IMR-90 (cell line): ENCODE measurements around the gene TM4SF1. TPM values are rescaled to one million over a fixed set of nuclear protein-coding genes. Genes with fewer than 3 reads are reported as not detected.

Experiments used
- ATAC-seq: fragments of 200-7000 bp; cut with Tn5 transposase; 2 replicates; pipeline ENCODE4 v1.9.1; 2020; ENCODE audit warnings: low read depth, mild to moderate bottlenecking, moderate library complexity
- BruUV-seq: library from RNA; stranded (reverse); fragments of 400-500 nt; replicated peaks from 2 replicates; lab custom pipeline; 2021; lab: Mats Ljungman, UMichigan
- CTCF ChIA-PET: fragments of 300-600 bp; formaldehyde crosslinking; extraction: SDS; loops from one replicate; lab custom pipeline; 2021; ENCODE audit warnings: antibody characterized with exemption; lab: Yijun Ruan, JAX
- POLR2A ChIA-PET: fragments of 300-600 bp; sonication (Branson Sonifier 250); formaldehyde crosslinking; loops from one replicate; lab custom pipeline; 2022; ENCODE audit warnings: antibody characterized with exemption; ENCODE audit not compliant: unreplicated experiment; lab: Charles Lee
- DNase-seq: peaks from one replicate; pipeline ENCODE4 v3.0.0; 2013
- H2AFZ ChIP-seq: replicated peaks from 2 replicates; pipeline ENCODE3; 2013; ENCODE audit warnings: low read length, mild to moderate bottlenecking; ENCODE audit not compliant: poor library complexity
- H2AK5ac ChIP-seq: 2 replicates; pipeline ENCODE4 v1.6.1; 2013; ENCODE audit warnings: low read depth, low read length, inconsistent platforms
- H2AK9ac ChIP-seq: replicated peaks from 2 replicates; pipeline ENCODE3; 2013; ENCODE audit warnings: mild to moderate bottlenecking, low read depth, low read length, moderate library complexity; ENCODE audit not compliant: poor library complexity
- H2BK120ac ChIP-seq: 2 replicates; pipeline ENCODE4 v1.6.1; 2013; ENCODE audit warnings: low read depth, low read length, inconsistent platforms
- H2BK15ac ChIP-seq: 3 replicates; pipeline ENCODE4 v1.6.1; 2013; ENCODE audit warnings: low read depth, low read length, inconsistent platforms
- H2BK20ac ChIP-seq: 2 replicates; pipeline ENCODE4 v1.6.1; 2013; ENCODE audit warnings: low read depth, mild to moderate bottlenecking, inconsistent platforms, low read length, moderate library complexity
- H2BK5ac ChIP-seq: 2 replicates; pipeline ENCODE4 v1.6.1; 2013; ENCODE audit warnings: mild to moderate bottlenecking, low read depth, low read length, inconsistent platforms; ENCODE audit not compliant: poor library complexity, severe bottlenecking
- H3K14ac ChIP-seq: replicated peaks from 2 replicates; pipeline ENCODE4 v1.6.1; 2013; ENCODE audit warnings: low read depth, low read length, inconsistent platforms
- H3K18ac ChIP-seq: 2 replicates; pipeline ENCODE4 v1.6.1; 2013; ENCODE audit warnings: low read depth, low read length, control low read depth
- H3K23ac ChIP-seq: 2 replicates; pipeline ENCODE4 v1.6.1; 2013; ENCODE audit warnings: low read depth, low read length, inconsistent platforms
- H3K27ac ChIP-seq: 2 replicates; pipeline ENCODE4 v1.5.1; 2013; ENCODE audit warnings: mild to moderate bottlenecking, control low read depth, low read length; ENCODE audit not compliant: insufficient read depth
- H3K27me3 ChIP-seq: 2 replicates; pipeline ENCODE4 v1.6.1; 2013; ENCODE audit warnings: low read length; ENCODE audit not compliant: control insufficient read depth, insufficient read depth
- H3K36me3 ChIP-seq: 2 replicates; pipeline ENCODE4 v1.6.1; 2013; ENCODE audit warnings: low read length, mixed read lengths; ENCODE audit not compliant: control insufficient read depth, insufficient read depth
- H3K4ac ChIP-seq: 2 replicates; pipeline ENCODE4 v1.6.1; 2013; ENCODE audit warnings: low read depth, low read length, inconsistent platforms
- H3K4me1 ChIP-seq: 2 replicates; pipeline ENCODE4 v1.6.1; 2013; ENCODE audit warnings: low read length, mixed read lengths; ENCODE audit not compliant: control insufficient read depth, insufficient read depth
- H3K4me2 ChIP-seq: 2 replicates; pipeline ENCODE4 v1.6.1; 2013; ENCODE audit warnings: low read depth, mild to moderate bottlenecking, control low read depth, low read length, moderate library complexity
- H3K4me3 ChIP-seq: 2 replicates; pipeline ENCODE4 v1.5.1; 2013; ENCODE audit warnings: low read depth, mild to moderate bottlenecking, control low read depth, low read length, moderate library complexity; ENCODE audit not compliant: insufficient read depth
- H3K56ac ChIP-seq: 2 replicates; pipeline ENCODE4 v1.6.1; 2013; ENCODE audit warnings: low read length, inconsistent platforms; ENCODE audit not compliant: insufficient read depth; ENCODE audit errors: extremely low read depth
- H3K79me1 ChIP-seq, 2 experiments: 2 replicates each; pipeline ENCODE4 v1.6.1; 2013; ENCODE audit warnings: low read length in 2 of 2, inconsistent platforms in 1 of 2, low read depth in 1 of 2
- H3K9ac ChIP-seq: 2 replicates; pipeline ENCODE4 v1.6.1; 2013; ENCODE audit warnings: low read depth, low read length, control low read depth
- H3K9me1 ChIP-seq: 2 replicates; pipeline ENCODE4 v1.6.1; 2013; ENCODE audit warnings: low read length, inconsistent platforms; ENCODE audit not compliant: insufficient read depth
- H3K9me3 ChIP-seq: 2 replicates; pipeline ENCODE4 v1.6.1; 2013; ENCODE audit warnings: low read length; ENCODE audit not compliant: control insufficient read depth, insufficient read depth
- H4K20me1 ChIP-seq: 2 replicates; pipeline ENCODE4 v1.6.1; 2013; ENCODE audit warnings: low read length, inconsistent platforms; ENCODE audit not compliant: insufficient read depth
- H4K5ac ChIP-seq: 2 replicates; pipeline ENCODE4 v1.6.1; 2013; ENCODE audit warnings: mild to moderate bottlenecking, low read depth, low read length, control low read depth
- H4K8ac ChIP-seq, 2 experiments: 2 replicates each; pipeline ENCODE4 v1.6.1; 2013; ENCODE audit warnings: low read depth in 2 of 2, low read length in 2 of 2, control low read depth in 1 of 2, inconsistent platforms in 1 of 2
- H4K91ac ChIP-seq: 2 replicates; pipeline ENCODE4 v1.6.1; 2013; ENCODE audit warnings: low read depth, low read length, inconsistent platforms; ENCODE audit not compliant: insufficient read depth
- BHLHE40 ChIP-seq: fragments of 150-350 bp; IDR thresholded peaks from 2 replicates; pipeline ENCODE4 v1.6.1; 2016; ENCODE audit warnings: mild to moderate bottlenecking, low read depth, low read length
- FOS ChIP-seq: fragments of 150-350 bp; IDR thresholded peaks from 2 replicates; pipeline ENCODE4 v1.6.1; 2016; ENCODE audit warnings: low read depth, low read length
- MAZ ChIP-seq: IDR thresholded peaks from 2 replicates; pipeline ENCODE4 v1.6.1; 2012; ENCODE audit warnings: low read depth, mild to moderate bottlenecking, low read length, improper control_type of control experiment, moderate library complexity, borderline replicate concordance
- MXI1 ChIP-seq: IDR thresholded peaks from 2 replicates; pipeline ENCODE4 v1.6.1; 2012; ENCODE audit warnings: low read depth, mild to moderate bottlenecking, low read length, moderate library complexity, borderline replicate concordance
- NFE2L2 ChIP-seq: fragments of 150-350 bp; IDR thresholded peaks from 2 replicates; pipeline ENCODE4 v1.6.1; 2016; ENCODE audit warnings: low read depth, mild to moderate bottlenecking, low read length
- POLR2A ChIP-seq: IDR thresholded peaks from 2 replicates; pipeline ENCODE4 v1.6.1; 2012; ENCODE audit warnings: mild to moderate bottlenecking, low read depth, low read length
- RAD21 ChIP-seq: IDR thresholded peaks from 2 replicates; pipeline ENCODE4 v1.6.1; 2012; ENCODE audit warnings: low read length, improper control_type of control experiment
- RCOR1 ChIP-seq: IDR thresholded peaks from 2 replicates; pipeline ENCODE4 v1.6.1; 2012; ENCODE audit warnings: mild to moderate bottlenecking, low read length, improper control_type of control experiment; ENCODE audit not compliant: insufficient replicate concordance
- RFX5 ChIP-seq: IDR thresholded peaks from 2 replicates; pipeline ENCODE4 v1.8.0; 2012; ENCODE audit warnings: low read depth, mild to moderate bottlenecking, low read length, moderate library complexity
- USF2 ChIP-seq: fragments of 150-350 bp; IDR thresholded peaks from 2 replicates; pipeline ENCODE4 v1.6.1; 2017; ENCODE audit warnings: mild to moderate bottlenecking, antibody characterized with exemption, low read length, low read depth
- WGBS, 2 experiments: methylation state at CpG; one replicate each; pipeline versions ENCODE4 v1.1.5 to v1.1.7; 2013; ENCODE audit warnings: missing lambda C conversion rate in 2 of 2; ENCODE audit not compliant: insufficient read length in 1 of 2; ENCODE audit errors: extremely low coverage in 2 of 2; 5-methylcytosine and 5-hydroxymethylcytosine counted together
- dilution Hi-C: fragments of 300-500 bp; cut with HindIII; formaldehyde crosslinking; loops from one replicate; pipeline ENCODE4 v1.14.3; 2018; ENCODE audit warnings: low sequenced_read_pairs; ENCODE audit not compliant: unreplicated experiment
- in situ Hi-C: fragments of 300-500 bp; cut with MboI; formaldehyde crosslinking; loops from 3 replicates; pipeline ENCODE4 v1.14.3; 2019; ENCODE audit warnings: low sequenced_read_pairs, inconsistent platforms, mixed read lengths
- intact Hi-C: fragments of 100-400 bp; cut with micrococcal nuclease; formaldehyde crosslinking; loops from 2 replicates; pipeline ENCODE4 v1.10.0; 2022
- polyA plus RNA-seq, 3 experiments: library from polyadenylated mRNA; depleted of rRNA; stranded (reverse); fragments of >200 nt; gene quantifications; 2 replicates each; pipeline ENCODE4 v1.2.3, GENCODE V29; 2012; ENCODE audit warnings: low replicate concordance in 1 of 3
- total RNA-seq: library from RNA; depleted of rRNA; stranded (reverse); fragments of >200 nt; gene quantifications from 2 replicates; pipeline ENCODE4 v1.2.3, GENCODE V29; 2012
- TF ChIP-seq, protein P1 (sequence below): fragments of 150-350 bp; IDR thresholded peaks from 2 replicates; pipeline ENCODE4 v1.6.1; 2016; ENCODE audit warnings: low read depth, mild to moderate bottlenecking, low read length, moderate library complexity, borderline replicate concordance

Gene TM4SF1
- total and polyA plus RNA-seq, 2 of the 4 experiments (the other 2 are of a cell fraction) = 232 to 302 TPM

DNA sequence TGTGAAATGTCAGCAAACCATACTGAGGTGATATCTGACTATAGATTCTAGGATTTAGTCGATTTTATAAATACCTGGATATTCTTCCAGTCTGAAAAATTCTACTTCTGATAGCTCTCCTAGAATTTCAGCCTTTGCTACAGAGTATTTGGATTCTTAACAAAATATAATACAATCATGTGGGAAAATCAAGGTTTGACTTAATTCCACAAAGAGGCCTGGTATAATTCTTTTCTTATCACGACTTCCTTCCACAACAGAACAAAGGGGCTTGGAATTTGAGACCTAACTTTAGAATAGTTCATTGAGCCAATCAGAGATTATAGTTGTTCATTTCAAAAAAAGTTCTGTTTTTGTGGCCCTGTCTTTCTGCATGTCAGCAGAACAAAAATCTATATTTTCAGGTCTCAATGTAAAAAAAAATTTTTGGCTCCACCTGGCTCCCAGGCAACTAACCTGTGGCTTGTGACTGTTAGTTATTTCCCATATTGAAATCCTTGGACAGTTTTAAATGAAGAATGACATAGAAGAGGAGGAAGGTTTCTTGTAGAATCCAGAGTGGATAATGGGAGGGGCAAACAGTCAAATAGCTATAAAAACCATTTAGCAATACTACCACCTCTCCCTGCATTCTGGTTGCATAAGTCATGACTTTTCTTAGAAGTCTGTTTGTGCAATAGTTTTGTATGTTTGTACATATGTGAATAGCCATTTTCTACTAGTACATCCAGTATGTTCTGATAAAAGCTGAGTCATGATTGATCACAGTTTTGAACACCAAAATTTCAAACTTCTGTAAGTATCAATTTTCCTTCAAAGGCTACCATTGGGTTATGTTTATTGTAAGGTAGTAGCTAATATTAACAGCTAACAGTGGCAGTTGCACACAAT, 4.0 kb downstream of the TM4SF1 start (continued):
- TF ChIP-seq RCOR1 (no peak), RFX5 (no peak), RAD21 (no peak)

- Histone ChIP-seq H2BK20ac (peak overlapping the region; percentile 58), H3K56ac (peak overlapping the region; percentile 56; the same call in 1 of the 2 replicates), H2BK5ac (peak overlapping the region; percentile 91), H3K4me1 (peaks cover 21% of the 10 kb centered on the region), H4K91ac (peak overlapping the region; percentile 30), H4K8ac (peak overlapping the region; percentile 36 to 76; a peak in 3 of 4 replicates), H3K79me1 (peaks cover 13 to 41% of the 10 kb centered on the region in 2 experiments), H4K5ac (peak overlapping the region; percentile 52; the same call in 1 of the 2 replicates), H3K18ac (peak overlapping the region; percentile 58; the same call in 1 of the 2 replicates), H3K36me3 (peaks cover 30% of the 10 kb centered on the region), H4K20me1 (no peaks in the 10 kb centered on the region), H3K9ac (peak overlapping the region; percentile 21; the same call in 1 of the 2 replicates), H3K27ac (peak overlapping the region; percentile 67), H2AK9ac (no peak overlapping the region), H3K9me1 (peaks cover 18% of the 10 kb centered on the region), H3K14ac (peak overlapping the region; percentile 65; the same call in 1 of the 2 replicates), H3K4me3 (no peak overlapping the region), H3K27me3 (no peaks in the 10 kb centered on the region), H3K23ac (peak overlapping the region; percentile 54), H2BK120ac (peak overlapping the region; percentile 72), H3K9me3 (no peaks in the 10 kb centered on the region), H2BK15ac (peak overlapping the region; percentile 21; the same call in 1 of the 3 replicates), H3K4ac (peak overlapping the region; percentile 84), H2AFZ (no peak overlapping the region), H2AK5ac (peak overlapping the region; percentile 67; the same call in 1 of the 2 replicates), H3K4me2 (peak overlapping the region; percentile 47; the same call in 1 of the 2 replicates)
- CTCF ChIA-PET = no interaction called here
- dilution Hi-C loops = no loop called here
- in situ Hi-C loops = no loop called here
- TF ChIP-seq FOS (no peak), MXI1 (no peak), NFE2L2 (no peak), USF2 (no peak), MAZ (no peak), POLR2A (peak; percentile 74), BHLHE40 (no peak)
- TF ChIP-seq, protein P1, sequence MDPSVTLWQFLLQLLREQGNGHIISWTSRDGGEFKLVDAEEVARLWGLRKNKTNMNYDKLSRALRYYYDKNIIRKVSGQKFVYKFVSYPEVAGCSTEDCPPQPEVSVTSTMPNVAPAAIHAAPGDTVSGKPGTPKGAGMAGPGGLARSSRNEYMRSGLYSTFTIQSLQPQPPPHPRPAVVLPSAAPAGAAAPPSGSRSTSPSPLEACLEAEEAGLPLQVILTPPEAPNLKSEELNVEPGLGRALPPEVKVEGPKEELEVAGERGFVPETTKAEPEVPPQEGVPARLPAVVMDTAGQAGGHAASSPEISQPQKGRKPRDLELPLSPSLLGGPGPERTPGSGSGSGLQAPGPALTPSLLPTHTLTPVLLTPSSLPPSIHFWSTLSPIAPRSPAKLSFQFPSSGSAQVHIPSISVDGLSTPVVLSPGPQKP = no peak
- no CpG with 5 or more reads among the region's 2 CpGs for WGBS, 2 experiments
- POLR2A ChIA-PET = interaction anchor here (0.7 to 1.2 kb wide), 2 partner anchors 71 to 880 kb away, joined by 4 to 5 read pairs; no protein-coding TSS in a partner anchor
- no TSS peak for BruUV-seq
- intact Hi-C loops = no loop called here
- no peak for ATAC-seq
- DNase-seq = no peak
Observed at GRCh38 chr3:149371723-149372114, 5.7 kb downstream of the TM4SF1 start.
